IMR-90 (cell line): ENCODE measurements around the gene OR2AG2. TPM values are rescaled to one million over a fixed set of nuclear protein-coding genes. Genes with fewer than 3 reads are reported as not detected.

Experiments
- ATAC-seq: fragments of 200-7000 bp; cut with Tn5 transposase; 2 replicates; pipeline ENCODE4 v1.9.1; 2020; ENCODE audit warnings: low read depth, mild to moderate bottlenecking, moderate library complexity
- BruUV-seq: library from RNA; stranded (reverse); fragments of 400-500 nt; replicated peaks from 2 replicates; lab custom pipeline; 2021; lab: Mats Ljungman, UMichigan
- CTCF ChIA-PET: fragments of 300-600 bp; formaldehyde crosslinking; extraction: SDS; loops from one replicate; lab custom pipeline; 2021; ENCODE audit warnings: antibody characterized with exemption; lab: Yijun Ruan, JAX
- POLR2A ChIA-PET: fragments of 300-600 bp; sonication (Branson Sonifier 250); formaldehyde crosslinking; loops from one replicate; lab custom pipeline; 2022; ENCODE audit warnings: antibody characterized with exemption; ENCODE audit not compliant: unreplicated experiment; lab: Charles Lee
- DNase-seq: peaks from one replicate; pipeline ENCODE4 v3.0.0; 2013
- H2AFZ ChIP-seq: replicated peaks from 2 replicates; pipeline ENCODE3; 2013; ENCODE audit warnings: low read length, mild to moderate bottlenecking; ENCODE audit not compliant: poor library complexity
- H2AK5ac ChIP-seq: 2 replicates; pipeline ENCODE4 v1.6.1; 2013; ENCODE audit warnings: low read depth, low read length, inconsistent platforms
- H2AK9ac ChIP-seq: replicated peaks from 2 replicates; pipeline ENCODE3; 2013; ENCODE audit warnings: mild to moderate bottlenecking, low read depth, low read length, moderate library complexity; ENCODE audit not compliant: poor library complexity
- H2BK120ac ChIP-seq: 2 replicates; pipeline ENCODE4 v1.6.1; 2013; ENCODE audit warnings: low read depth, low read length, inconsistent platforms
- H2BK15ac ChIP-seq: 3 replicates; pipeline ENCODE4 v1.6.1; 2013; ENCODE audit warnings: low read depth, low read length, inconsistent platforms
- H2BK20ac ChIP-seq: 2 replicates; pipeline ENCODE4 v1.6.1; 2013; ENCODE audit warnings: low read depth, mild to moderate bottlenecking, inconsistent platforms, low read length, moderate library complexity
- H2BK5ac ChIP-seq: 2 replicates; pipeline ENCODE4 v1.6.1; 2013; ENCODE audit warnings: mild to moderate bottlenecking, low read depth, low read length, inconsistent platforms; ENCODE audit not compliant: poor library complexity, severe bottlenecking
- H3K14ac ChIP-seq: replicated peaks from 2 replicates; pipeline ENCODE4 v1.6.1; 2013; ENCODE audit warnings: low read depth, low read length, inconsistent platforms
- H3K18ac ChIP-seq: 2 replicates; pipeline ENCODE4 v1.6.1; 2013; ENCODE audit warnings: low read depth, low read length, control low read depth
- H3K23ac ChIP-seq: 2 replicates; pipeline ENCODE4 v1.6.1; 2013; ENCODE audit warnings: low read depth, low read length, inconsistent platforms
- H3K27ac ChIP-seq: 2 replicates; pipeline ENCODE4 v1.5.1; 2013; ENCODE audit warnings: mild to moderate bottlenecking, control low read depth, low read length; ENCODE audit not compliant: insufficient read depth
- H3K27me3 ChIP-seq: 2 replicates; pipeline ENCODE4 v1.6.1; 2013; ENCODE audit warnings: low read length; ENCODE audit not compliant: control insufficient read depth, insufficient read depth
- H3K36me3 ChIP-seq: 2 replicates; pipeline ENCODE4 v1.6.1; 2013; ENCODE audit warnings: low read length, mixed read lengths; ENCODE audit not compliant: control insufficient read depth, insufficient read depth
- H3K4ac ChIP-seq: 2 replicates; pipeline ENCODE4 v1.6.1; 2013; ENCODE audit warnings: low read depth, low read length, inconsistent platforms
- H3K4me1 ChIP-seq: 2 replicates; pipeline ENCODE4 v1.6.1; 2013; ENCODE audit warnings: low read length, mixed read lengths; ENCODE audit not compliant: control insufficient read depth, insufficient read depth
- H3K4me2 ChIP-seq: 2 replicates; pipeline ENCODE4 v1.6.1; 2013; ENCODE audit warnings: low read depth, mild to moderate bottlenecking, control low read depth, low read length, moderate library complexity
- H3K4me3 ChIP-seq: 2 replicates; pipeline ENCODE4 v1.5.1; 2013; ENCODE audit warnings: low read depth, mild to moderate bottlenecking, control low read depth, low read length, moderate library complexity; ENCODE audit not compliant: insufficient read depth
- H3K56ac ChIP-seq: 2 replicates; pipeline ENCODE4 v1.6.1; 2013; ENCODE audit warnings: low read length, inconsistent platforms; ENCODE audit not compliant: insufficient read depth; ENCODE audit errors: extremely low read depth
- H3K79me1 ChIP-seq, 2 experiments: 2 replicates each; pipeline ENCODE4 v1.6.1; 2013; ENCODE audit warnings: low read length in 2 of 2, inconsistent platforms in 1 of 2, low read depth in 1 of 2
- H3K9ac ChIP-seq: 2 replicates; pipeline ENCODE4 v1.6.1; 2013; ENCODE audit warnings: low read depth, low read length, control low read depth
- H3K9me1 ChIP-seq: 2 replicates; pipeline ENCODE4 v1.6.1; 2013; ENCODE audit warnings: low read length, inconsistent platforms; ENCODE audit not compliant: insufficient read depth
- H3K9me3 ChIP-seq: 2 replicates; pipeline ENCODE4 v1.6.1; 2013; ENCODE audit warnings: low read length; ENCODE audit not compliant: control insufficient read depth, insufficient read depth
- H4K20me1 ChIP-seq: 2 replicates; pipeline ENCODE4 v1.6.1; 2013; ENCODE audit warnings: low read length, inconsistent platforms; ENCODE audit not compliant: insufficient read depth
- H4K5ac ChIP-seq: 2 replicates; pipeline ENCODE4 v1.6.1; 2013; ENCODE audit warnings: mild to moderate bottlenecking, low read depth, low read length, control low read depth
- H4K8ac ChIP-seq, 2 experiments: 2 replicates each; pipeline ENCODE4 v1.6.1; 2013; ENCODE audit warnings: low read depth in 2 of 2, low read length in 2 of 2, control low read depth in 1 of 2, inconsistent platforms in 1 of 2
- H4K91ac ChIP-seq: 2 replicates; pipeline ENCODE4 v1.6.1; 2013; ENCODE audit warnings: low read depth, low read length, inconsistent platforms; ENCODE audit not compliant: insufficient read depth
- BHLHE40 ChIP-seq: fragments of 150-350 bp; IDR thresholded peaks from 2 replicates; pipeline ENCODE4 v1.6.1; 2016; ENCODE audit warnings: mild to moderate bottlenecking, low read depth, low read length
- CEBPB ChIP-seq: IDR thresholded peaks from 2 replicates; pipeline ENCODE4 v1.6.1; 2012; ENCODE audit warnings: low read depth, low read length, improper control_type of control experiment
- CHD1 ChIP-seq: IDR thresholded peaks from 2 replicates; pipeline ENCODE4 v1.6.1; 2012; ENCODE audit warnings: low read depth, low read length, improper control_type of control experiment
- CTCF ChIP-seq: conservative IDR thresholded peaks from 2 replicates; pipeline ENCODE4 v1.5.1; 2012; ENCODE audit warnings: mild to moderate bottlenecking, low read depth, low read length, improper control_type of control experiment
- ELK1 ChIP-seq: fragments of 150-350 bp; IDR thresholded peaks from 2 replicates; pipeline ENCODE4 v1.6.1; 2016; ENCODE audit warnings: low read depth, mild to moderate bottlenecking, low read length, moderate library complexity, borderline replicate concordance
- FOS ChIP-seq: fragments of 150-350 bp; IDR thresholded peaks from 2 replicates; pipeline ENCODE4 v1.6.1; 2016; ENCODE audit warnings: low read depth, low read length
- MAFK ChIP-seq: IDR thresholded peaks from 2 replicates; pipeline ENCODE4 v1.6.1; 2012; ENCODE audit warnings: low read depth, low read length, improper control_type of control experiment
- MAZ ChIP-seq: IDR thresholded peaks from 2 replicates; pipeline ENCODE4 v1.6.1; 2012; ENCODE audit warnings: low read depth, mild to moderate bottlenecking, low read length, improper control_type of control experiment, moderate library complexity, borderline replicate concordance
- MXI1 ChIP-seq: IDR thresholded peaks from 2 replicates; pipeline ENCODE4 v1.6.1; 2012; ENCODE audit warnings: low read depth, mild to moderate bottlenecking, low read length, moderate library complexity, borderline replicate concordance
- NFE2L2 ChIP-seq: fragments of 150-350 bp; IDR thresholded peaks from 2 replicates; pipeline ENCODE4 v1.6.1; 2016; ENCODE audit warnings: low read depth, mild to moderate bottlenecking, low read length
- POLR2A ChIP-seq: IDR thresholded peaks from 2 replicates; pipeline ENCODE4 v1.6.1; 2012; ENCODE audit warnings: mild to moderate bottlenecking, low read depth, low read length
- RAD21 ChIP-seq: IDR thresholded peaks from 2 replicates; pipeline ENCODE4 v1.6.1; 2012; ENCODE audit warnings: low read length, improper control_type of control experiment
- RCOR1 ChIP-seq: IDR thresholded peaks from 2 replicates; pipeline ENCODE4 v1.6.1; 2012; ENCODE audit warnings: mild to moderate bottlenecking, low read length, improper control_type of control experiment; ENCODE audit not compliant: insufficient replicate concordance
- RFX5 ChIP-seq: IDR thresholded peaks from 2 replicates; pipeline ENCODE4 v1.8.0; 2012; ENCODE audit warnings: low read depth, mild to moderate bottlenecking, low read length, moderate library complexity
- SMC3 ChIP-seq: fragments of 150-350 bp; IDR thresholded peaks from 2 replicates; pipeline ENCODE4 v1.6.1; 2016; ENCODE audit warnings: low read depth, mild to moderate bottlenecking, antibody characterized with exemption, low read length, moderate library complexity
- USF2 ChIP-seq: fragments of 150-350 bp; IDR thresholded peaks from 2 replicates; pipeline ENCODE4 v1.6.1; 2017; ENCODE audit warnings: mild to moderate bottlenecking, antibody characterized with exemption, low read length, low read depth
- WGBS, 2 experiments: methylation state at CpG; one replicate each; pipeline versions ENCODE4 v1.1.5 to v1.1.7; 2013; ENCODE audit warnings: missing lambda C conversion rate in 2 of 2; ENCODE audit not compliant: insufficient read length in 1 of 2; ENCODE audit errors: extremely low coverage in 2 of 2; 5-methylcytosine and 5-hydroxymethylcytosine counted together
- dilution Hi-C: fragments of 300-500 bp; cut with HindIII; formaldehyde crosslinking; loops from one replicate; pipeline ENCODE4 v1.14.3; 2018; ENCODE audit warnings: low sequenced_read_pairs; ENCODE audit not compliant: unreplicated experiment
- in situ Hi-C: fragments of 300-500 bp; cut with MboI; formaldehyde crosslinking; loops from 3 replicates; pipeline ENCODE4 v1.14.3; 2019; ENCODE audit warnings: low sequenced_read_pairs, inconsistent platforms, mixed read lengths
- intact Hi-C: fragments of 100-400 bp; cut with micrococcal nuclease; formaldehyde crosslinking; loops from 2 replicates; pipeline ENCODE4 v1.10.0; 2022
- polyA plus RNA-seq, 3 experiments: library from polyadenylated mRNA; depleted of rRNA; stranded (reverse); fragments of >200 nt; gene quantifications; 2 replicates each; pipeline ENCODE4 v1.2.3, GENCODE V29; 2012; ENCODE audit warnings: low replicate concordance in 1 of 3
- total RNA-seq: library from RNA; depleted of rRNA; stranded (reverse); fragments of >200 nt; gene quantifications from 2 replicates; pipeline ENCODE4 v1.2.3, GENCODE V29; 2012

OR2AG2 gene
- total and polyA plus RNA-seq, 2 of the 4 experiments (the other 2 are of a cell fraction) = 0.22 to 0.54 TPM

GRCh38 chr11:6724013-6724412 lies 47.8 kb downstream of the OR2AG2 start:
- H3K9me3 ChIP-seq = no peaks in the 10 kb centered on the region
- no peak overlapping the region for H2AFZ ChIP-seq
- H3K79me1 ChIP-seq = no peaks in the 10 kb centered on the region
- ChIA-PET POLR2A (no interaction called here), CTCF (no interaction called here)
- WGBS, 2 experiments = no CpG with 5 or more reads among the region's 1 CpG
- dilution Hi-C loops (no loop called here), intact Hi-C loops (loop anchor here (10.0 kb wide), 1 partner anchor 759 kb away; the partner anchor contains the start of gene OR56A5), in situ Hi-C loops (no loop called here)
- no peak overlapping the region for H3K4ac ChIP-seq
- H2AK9ac ChIP-seq = no peak overlapping the region
- TF ChIP-seq MXI1 (no peak), CTCF (no peak), ELK1 (no peak), MAZ (no peak), BHLHE40 (no peak), USF2 (no peak), CEBPB (no peak), FOS (no peak), SMC3 (no peak), RAD21 (no peak), RCOR1 (no peak), MAFK (no peak), POLR2A (no peak), RFX5 (no peak), NFE2L2 (no peak), CHD1 (no peak)
- no peak overlapping the region for H2AK5ac ChIP-seq
- no peak overlapping the region for H3K56ac ChIP-seq
- no peak overlapping the region for H2BK5ac ChIP-seq
- H3K9me1 ChIP-seq = no peaks in the 10 kb centered on the region
- H4K5ac ChIP-seq = no peak overlapping the region
- no peak overlapping the region for H2BK120ac ChIP-seq
- no peak overlapping the region for H2BK15ac ChIP-seq
- no peak overlapping the region for H3K14ac ChIP-seq
- no peak overlapping the region for H4K8ac ChIP-seq
- no peak overlapping the region for H3K4me3 ChIP-seq
- DNase-seq (no peak), ATAC-seq (no peak)
- H2BK20ac ChIP-seq = no peak overlapping the region
- no peaks in the 10 kb centered on the region for H4K20me1 ChIP-seq
- no peaks in the 10 kb centered on the region; the same call in none of the 2 replicates for H3K27me3 ChIP-seq
- H3K9ac ChIP-seq = no peak overlapping the region
- H3K23ac ChIP-seq = no peak overlapping the region
- H3K18ac ChIP-seq = no peak overlapping the region
- no peaks in the 10 kb centered on the region for H3K4me1 ChIP-seq
- H3K27ac ChIP-seq = no peak overlapping the region
- no peaks in the 10 kb centered on the region for H3K36me3 ChIP-seq
- no peak overlapping the region for H4K91ac ChIP-seq
- no TSS peak for BruUV-seq
- no peak overlapping the region for H3K4me2 ChIP-seq
